Smooth muscle cell (in vitro differentiated cells): Measurements from ENCODE around the gene NPTX1. TPM values are rescaled to one million over a fixed set of nuclear protein-coding genes. Genes with fewer than 3 reads are reported as not detected.
A peak's percentile ranks its signal among the peaks of the same experiment; 100 is the strongest.

Experiments
- DNase-seq: peaks from one replicate; lab custom pipeline; 2025; ENCODE audit not compliant: unreplicated experiment; lab: John Stamatoyannopoulos, UW
- H2AFZ ChIP-seq: fragments of 200-600 bp; sonication (generic); 2 replicates; pipeline ENCODE4 v1.6.0; 2016; ENCODE audit warnings: antibody characterized with exemption, low read depth, mild to moderate bottlenecking
- H3F3A ChIP-seq: fragments of 200-600 bp; sonication (generic); 2 replicates; pipeline ENCODE4 v1.6.0; 2017; ENCODE audit warnings: antibody characterized with exemption, low read depth
- H3K27ac ChIP-seq: fragments of 200-600 bp; sonication (generic); 2 replicates; pipeline ENCODE4 v1.5.1; 2016; ENCODE audit warnings: low read depth, mild to moderate bottlenecking
- H3K27me3 ChIP-seq: fragments of 200-600 bp; sonication (generic); 2 replicates; pipeline ENCODE4 v1.6.1; 2016; ENCODE audit warnings: low read depth, mild to moderate bottlenecking
- H3K36me3 ChIP-seq: fragments of 200-600 bp; sonication (generic); 2 replicates; pipeline ENCODE4 v1.5.1; 2016; ENCODE audit warnings: low read depth
- H3K4me1 ChIP-seq: fragments of 200-600 bp; sonication (generic); 2 replicates; pipeline ENCODE4 v1.5.1; 2016; ENCODE audit warnings: low read depth
- H3K4me2 ChIP-seq: fragments of 200-600 bp; sonication (generic); 2 replicates; pipeline ENCODE4 v1.6.0; 2016; ENCODE audit warnings: mild to moderate bottlenecking
- H3K4me3 ChIP-seq: fragments of 200-600 bp; sonication (generic); 2 replicates; pipeline ENCODE4 v1.5.1; 2016; ENCODE audit warnings: mild to moderate bottlenecking
- H3K79me2 ChIP-seq: fragments of 200-600 bp; sonication (generic); 2 replicates; pipeline ENCODE4 v1.6.0; 2016; ENCODE audit warnings: low read depth, mild to moderate bottlenecking
- H3K9ac ChIP-seq: fragments of 200-600 bp; sonication (generic); 2 replicates; pipeline ENCODE4 v1.6.0; 2016; ENCODE audit warnings: low read depth
- H3K9me3 ChIP-seq: fragments of 200-600 bp; sonication (generic); replicated peaks from 2 replicates; pipeline ENCODE4 v1.5.1; 2016; ENCODE audit warnings: low read depth
- H4K20me1 ChIP-seq: fragments of 200-600 bp; sonication (generic); 2 replicates; pipeline ENCODE4 v1.6.0; 2016; ENCODE audit warnings: low read depth
- CTCF ChIP-seq: fragments of 200-600 bp; sonication (generic); IDR thresholded peaks from 2 replicates; pipeline ENCODE4 v1.5.1; 2017; ENCODE audit warnings: borderline replicate concordance, mild to moderate bottlenecking, antibody characterized with exemption; ENCODE audit not compliant: insufficient read depth, poor library complexity, severe bottlenecking
- WGBS: methylation state at CpG from one replicate; pipeline ENCODE4 v1.1.7; 2016; ENCODE audit warnings: low lambda C conversion rate; 5-methylcytosine and 5-hydroxymethylcytosine counted together
- polyA plus RNA-seq: library from polyadenylated mRNA; unstranded; fragments of >200 nt; fragmentation: Nextera tagmentation; extraction: Ambion mirVana; gene quantifications from 2 replicates; pipeline ENCODE4 v1.2.1, GENCODE V29; 2016
- total RNA-seq: library from RNA; depleted of rRNA; stranded (reverse); fragments of >200 nt; gene quantifications from 2 replicates; pipeline ENCODE4 v1.2.3, GENCODE V29; 2014

The NPTX1 gene
- total and polyA plus RNA-seq, 2 experiments from 2014 or later, result 1.8 to 5.9 TPM

- DNase-seq, result no peak
- Histone ChIP-seq H3K27me3 (no peaks in the 10 kb centered on the region), H3K27ac (no peak overlapping the region), H3K4me2 (no peak overlapping the region), H3F3A (no peaks in the 10 kb centered on the region), H3K36me3 (no peaks in the 10 kb centered on the region), H3K9ac (no peak overlapping the region), H3K4me3 (no peak overlapping the region), H3K4me1 (peaks cover 9% of the 10 kb centered on the region), H2AFZ (no peak overlapping the region), H3K79me2 (no peaks in the 10 kb centered on the region), H4K20me1 (no peaks in the 10 kb centered on the region), H3K9me3 (no peaks in the 10 kb centered on the region)
- WGBS, result 93% methylated on average over 14 of the region's 14 CpGs
- no peak for TF ChIP-seq CTCF
Observed at GRCh38 chr17:80452173-80452915, 24.1 kb downstream of the NPTX1 start.

GRCh38 chr17:80451104-80451775, 25.2 kb downstream of the NPTX1 start:
- H3K4me3 ChIP-seq, result no peak overlapping the region
- H3K27ac ChIP-seq, result no peak overlapping the region
- no peaks in the 10 kb centered on the region for H3F3A ChIP-seq
- WGBS, result 84% methylated on average over 8 of the region's 9 CpGs
- no peaks in the 10 kb centered on the region for H4K20me1 ChIP-seq
- no peak for TF ChIP-seq CTCF
- H3K9ac ChIP-seq, result no peak overlapping the region
- H3K36me3 ChIP-seq, result no peaks in the 10 kb centered on the region
- H3K4me2 ChIP-seq, result no peak overlapping the region
- H2AFZ ChIP-seq, result no peak overlapping the region
- H3K4me1 ChIP-seq, result peaks cover 9% of the 10 kb centered on the region
- no peaks in the 10 kb centered on the region for H3K27me3 ChIP-seq
- H3K9me3 ChIP-seq, result no peaks in the 10 kb centered on the region
- DNase-seq, result no peak
- H3K79me2 ChIP-seq, result no peaks in the 10 kb centered on the region

GRCh38 chr17:80449930-80450576, 26.4 kb downstream of the NPTX1 start:
- peak overlapping the region; percentile 50 for H3K4me2 ChIP-seq
- H3K27me3 ChIP-seq, result no peaks in the 10 kb centered on the region
- no peak for TF ChIP-seq CTCF
- peak overlapping the region; percentile 24 for H3K27ac ChIP-seq
- WGBS, result 55% methylated on average over 18 of the region's 18 CpGs
- no peak for DNase-seq
- H3K4me3 ChIP-seq, result no peak overlapping the region
- no peaks in the 10 kb centered on the region for H3K79me2 ChIP-seq
- H3K36me3 ChIP-seq, result no peaks in the 10 kb centered on the region
- H4K20me1 ChIP-seq, result peaks cover 10% of the 10 kb centered on the region
- peaks cover 4% of the 10 kb centered on the region for H3K4me1 ChIP-seq
- no peaks in the 10 kb centered on the region for H3K9me3 ChIP-seq
- no peak overlapping the region for H3K9ac ChIP-seq
- H3F3A ChIP-seq, result no peaks in the 10 kb centered on the region
- H2AFZ ChIP-seq, result no peak overlapping the region
